Neural cell (in vitro differentiated cells): Measurements from ENCODE around the gene PACSIN2. TPM values are rescaled to one million over a fixed set of nuclear protein-coding genes. Genes with fewer than 3 reads are reported as not detected.

Source experiments
- H2AFZ ChIP-seq: fragments of 200-600, 300-800 bp; sonication (generic), shearing (Covaris generic); 2 replicates; pipeline ENCODE4 v1.6.0; 2014; ENCODE audit warnings: low read depth, mild to moderate bottlenecking, antibody characterized with exemption, low read length, moderate library complexity
- H3F3A ChIP-seq: fragments of 200-600 bp; shearing (Covaris generic); 2 replicates; pipeline ENCODE4 v1.6.1; 2016; ENCODE audit warnings: mild to moderate bottlenecking, moderate library complexity, mixed read lengths, antibody characterized with exemption, low read length; ENCODE audit not compliant: insufficient read depth, poor library complexity, severe bottlenecking
- H3K27ac ChIP-seq: fragments of 200-600, 300-800 bp; sonication (generic), shearing (Covaris generic); 2 replicates; pipeline ENCODE4 v1.5.1; 2014; ENCODE audit warnings: mild to moderate bottlenecking, low read length, moderate library complexity
- H3K27me3 ChIP-seq: fragments of 300-800, 200-600 bp; sonication (generic), shearing (Covaris generic); 2 replicates; pipeline ENCODE4 v1.6.0; 2014; ENCODE audit warnings: mild to moderate bottlenecking, low read depth, low read length, moderate library complexity; ENCODE audit not compliant: insufficient read depth
- H3K36me3 ChIP-seq: fragments of 300-800, 200-600 bp; sonication (generic), shearing (Covaris generic); 2 replicates; pipeline ENCODE4 v1.5.1; 2014; ENCODE audit warnings: mild to moderate bottlenecking, antibody characterized with exemption, low read length, moderate library complexity; ENCODE audit not compliant: insufficient read depth
- H3K4me2 ChIP-seq: fragments of 300-800, 200-600 bp; sonication (generic), shearing (Covaris generic); 2 replicates; pipeline ENCODE4 v1.6.0; 2014; ENCODE audit warnings: mild to moderate bottlenecking, low read length
- H3K4me3 ChIP-seq: fragments of 300-800, 200-600 bp; sonication (generic), shearing (Covaris generic); 2 replicates; pipeline ENCODE4 v1.5.1; 2014; ENCODE audit warnings: mild to moderate bottlenecking, low read length, moderate library complexity
- H3K79me2 ChIP-seq: fragments of 200-600 bp; shearing (Covaris generic); replicated peaks from 2 replicates; pipeline ENCODE4 v1.6.0; 2014; ENCODE audit warnings: mild to moderate bottlenecking, low read length, moderate library complexity; ENCODE audit not compliant: insufficient read depth
- H3K9ac ChIP-seq: fragments of 300-800, 200-600 bp; sonication (generic), shearing (Covaris generic); 2 replicates; pipeline ENCODE4 v1.6.1; 2016; ENCODE audit warnings: mild to moderate bottlenecking, low read length, mixed read lengths
- H3K9me2 ChIP-seq: fragments of 200-600 bp; shearing (Covaris generic); 2 replicates; pipeline ENCODE4 v1.6.1; 2016; ENCODE audit warnings: mild to moderate bottlenecking, low read length, mixed read lengths; ENCODE audit not compliant: insufficient read depth
- H3K9me3 ChIP-seq: fragments of 200-600, 300-800 bp; sonication (generic), shearing (Covaris generic); 2 replicates; pipeline ENCODE4 v1.6.1; 2016; ENCODE audit warnings: mild to moderate bottlenecking, mixed run types, low read length, moderate library complexity, mixed read lengths
- H4K20me1 ChIP-seq: fragments of 200-600 bp; shearing (Covaris generic); 2 replicates; pipeline ENCODE4 v1.6.1; 2016; ENCODE audit warnings: mild to moderate bottlenecking, mixed run types; ENCODE audit not compliant: insufficient read depth
- CTCF ChIP-seq: fragments of 450-650 bp; IDR thresholded peaks from 2 replicates; pipeline ENCODE4 v1.5.1; 2014; ENCODE audit warnings: antibody characterized with exemption, mild to moderate bottlenecking, moderate library complexity; ENCODE audit not compliant: poor library complexity, severe bottlenecking
- EP300 ChIP-seq: fragments of 450-650 bp; conservative IDR thresholded peaks from 2 replicates; pipeline ENCODE4 v1.6.1; 2014; ENCODE audit warnings: antibody characterized with exemption, mild to moderate bottlenecking, moderate library complexity; ENCODE audit not compliant: poor library complexity, severe bottlenecking
- EZH2 ChIP-seq: fragments of 200-600, 300-800 bp; shearing (Covaris generic), sonication (generic); IDR thresholded peaks from 2 replicates; pipeline ENCODE4 v1.6.1; 2014; ENCODE audit warnings: antibody characterized with exemption, low read length, borderline replicate concordance, mild to moderate bottlenecking; ENCODE audit not compliant: insufficient read depth, poor library complexity, severe bottlenecking
- MXI1 ChIP-seq: fragments of 450-650 bp; conservative IDR thresholded peaks from 2 replicates; pipeline ENCODE4 v1.6.1; 2014; ENCODE audit warnings: antibody characterized with exemption, mild to moderate bottlenecking; ENCODE audit not compliant: poor library complexity, severe bottlenecking
- POLR2AphosphoS5 ChIP-seq: IDR thresholded peaks from 2 replicates; pipeline ENCODE4 v1.6.1; 2012
- RAD21 ChIP-seq: fragments of 450-650 bp; conservative IDR thresholded peaks from 2 replicates; pipeline ENCODE4 v1.6.1; 2014; ENCODE audit warnings: antibody characterized with exemption, mild to moderate bottlenecking, moderate library complexity
- REST ChIP-seq: IDR thresholded peaks from 2 replicates; pipeline ENCODE4 v1.6.1; 2012; ENCODE audit warnings: borderline replicate concordance
- SMC3 ChIP-seq: fragments of 450-650 bp; conservative IDR thresholded peaks from 2 replicates; pipeline ENCODE4 v1.6.1; 2014; ENCODE audit warnings: antibody characterized with exemption, mild to moderate bottlenecking, moderate library complexity; ENCODE audit not compliant: poor library complexity
- TAF1 ChIP-seq: IDR thresholded peaks from 2 replicates; pipeline ENCODE4 v1.6.1; 2012; ENCODE audit warnings: low read depth
- polyA plus RNA-seq: library from polyadenylated mRNA; depleted of rRNA; stranded (reverse); fragments of >200 nt; gene quantifications from 2 replicates; pipeline ENCODE4 v1.2.3, GENCODE V29; 2014

PACSIN2 gene
- polyA plus RNA-seq, 1 donor from 2014 or later = 47.2 TPM

GRCh38 chr22:42922374-42923191, 92.4 kb downstream of the PACSIN2 start:
- H3K4me2 ChIP-seq = no peak overlapping the region
- H3K27ac ChIP-seq = no peak overlapping the region
- no peak overlapping the region for H3K9ac ChIP-seq
- H3K27me3 ChIP-seq = no peaks in the 10 kb centered on the region
- H3K4me3 ChIP-seq = no peak overlapping the region
- H3F3A ChIP-seq = no peaks in the 10 kb centered on the region
- TF ChIP-seq RAD21 (no peak), SMC3 (no peak), REST (no peak), MXI1 (no peak), POLR2AphosphoS5 (no peak), TAF1 (no peak), EP300 (no peak), EZH2 (no peak), CTCF (no peak)
- H4K20me1 ChIP-seq = no peaks in the 10 kb centered on the region
- no peaks in the 10 kb centered on the region for H3K79me2 ChIP-seq
- H2AFZ ChIP-seq = no peak overlapping the region
- no peaks in the 10 kb centered on the region for H3K36me3 ChIP-seq
- H3K9me3 ChIP-seq = no peaks in the 10 kb centered on the region
- no peaks in the 10 kb centered on the region for H3K9me2 ChIP-seq

- no peak overlapping the region for H3K9ac ChIP-seq
- H3F3A ChIP-seq = no peaks in the 10 kb centered on the region
- H3K27me3 ChIP-seq = no peaks in the 10 kb centered on the region
- TF ChIP-seq TAF1 (no peak), RAD21 (no peak), CTCF (no peak), MXI1 (no peak), SMC3 (no peak), EP300 (no peak), POLR2AphosphoS5 (no peak)
- H3K4me2 ChIP-seq = no peak overlapping the region
- no peaks in the 10 kb centered on the region for H4K20me1 ChIP-seq
- H3K9me2 ChIP-seq = no peaks in the 10 kb centered on the region
- H3K4me3 ChIP-seq = no peak overlapping the region
- H3K27ac ChIP-seq = no peak overlapping the region
- H3K9me3 ChIP-seq = no peaks in the 10 kb centered on the region
- H3K79me2 ChIP-seq = no peaks in the 10 kb centered on the region
- H3K36me3 ChIP-seq = no peaks in the 10 kb centered on the region
- H2AFZ ChIP-seq = no peak overlapping the region
Measured at GRCh38 chr22:42920101-42920820, 94.7 kb downstream of the PACSIN2 start.
